Effector CD4-positive, alpha-beta T cell (primary cell): ENCODE data around the gene ACOX2.

Experiments used
- DNase-seq: peaks from one replicate; pipeline ENCODE4 v3.0.0-alpha.2; 2020

ACOX2 gene

DNA sequence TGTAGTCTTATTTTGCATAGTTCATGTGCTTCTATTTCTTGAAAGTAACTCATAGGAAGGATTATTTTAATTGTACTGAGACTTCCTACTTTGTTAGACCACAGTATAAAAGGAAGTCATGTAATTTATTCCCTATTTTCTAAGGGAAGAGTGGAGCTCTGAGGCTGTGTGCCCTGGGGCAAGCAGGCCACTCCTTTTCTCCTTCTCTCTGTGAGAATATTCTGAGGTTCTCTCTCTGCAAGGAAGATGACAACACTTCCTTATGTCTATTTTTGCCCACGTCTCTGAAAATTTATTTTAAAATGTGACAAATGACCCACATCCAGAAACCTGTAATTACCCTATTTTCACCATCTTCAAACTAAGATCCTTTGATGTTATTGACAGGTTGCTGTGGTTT lies 34.1 kb downstream of the ACOX2 start:
- DNase-seq, result no peak

DNA sequence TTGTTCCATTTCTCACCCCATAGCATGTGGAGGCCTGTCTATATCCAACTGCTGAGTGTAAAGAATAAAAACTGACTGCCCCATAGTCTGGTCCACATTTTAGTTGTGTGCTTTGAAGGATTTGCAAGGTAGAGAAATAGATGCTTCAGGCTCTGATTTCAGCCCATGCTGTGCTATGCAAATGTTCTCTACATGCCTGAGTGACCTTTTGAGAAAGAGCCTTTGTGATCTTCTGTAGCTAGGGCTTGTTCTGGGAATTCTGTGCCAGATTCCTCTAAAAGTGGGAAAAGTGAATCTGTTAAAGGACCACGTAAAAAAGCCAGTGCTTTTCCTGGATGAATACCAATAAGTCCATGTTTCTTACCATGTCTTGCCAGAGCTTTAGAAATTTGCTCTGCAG lies 39.9 kb downstream of the ACOX2 start:
- no peak for DNase-seq

DNA sequence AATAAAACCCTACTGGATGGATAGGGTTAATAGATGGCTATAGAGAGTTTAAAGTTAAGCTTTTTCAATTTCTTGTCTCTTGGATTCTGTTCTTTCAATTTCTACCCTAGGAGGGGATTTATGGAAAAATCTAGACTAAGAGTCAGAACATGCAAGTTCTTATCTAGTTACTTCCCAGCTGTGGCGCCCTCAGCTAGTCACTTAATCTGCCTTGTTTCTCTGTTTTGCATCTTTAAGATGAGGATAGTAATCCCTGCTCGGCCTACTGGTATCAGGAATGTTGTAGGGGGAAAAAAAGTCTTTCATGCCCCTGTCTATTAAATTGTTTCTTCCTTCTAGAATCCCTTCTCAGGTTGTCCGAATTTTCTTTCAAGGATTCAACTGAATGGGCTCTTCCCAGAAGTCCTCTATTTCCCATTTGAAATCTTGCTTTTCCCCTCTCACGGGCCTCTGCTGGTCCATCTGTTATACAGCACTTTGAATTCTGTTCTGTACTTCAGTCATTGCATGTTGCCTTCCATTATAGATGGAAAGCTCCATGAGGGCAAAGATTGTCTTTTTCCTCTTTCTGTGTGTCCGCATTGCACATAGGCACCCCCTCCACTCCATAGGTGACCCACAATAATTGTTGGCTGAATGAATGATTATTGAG lies 40.7 kb downstream of the ACOX2 start:
- DNase-seq, result no peak

DNA sequence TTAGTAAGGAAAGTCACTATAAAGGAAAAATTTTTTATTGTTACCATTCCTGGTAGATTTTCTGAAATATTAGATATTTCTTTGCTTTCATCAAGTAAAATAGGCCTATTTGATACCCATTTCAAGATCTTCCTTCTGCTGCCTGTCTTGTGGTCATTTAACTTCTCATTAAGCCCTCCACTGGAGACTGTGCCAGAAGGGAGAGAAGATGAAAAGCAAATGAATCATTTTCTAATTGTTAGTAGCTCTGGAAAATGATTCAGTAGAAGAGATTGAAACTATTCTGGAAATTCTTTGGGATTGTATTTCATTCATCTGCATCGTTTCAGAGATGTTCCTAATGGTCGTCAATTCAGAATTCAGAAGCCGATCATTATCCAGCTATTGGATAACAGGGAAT lies 41.9 kb downstream of the ACOX2 start:
- DNase-seq, result no peak

DNA sequence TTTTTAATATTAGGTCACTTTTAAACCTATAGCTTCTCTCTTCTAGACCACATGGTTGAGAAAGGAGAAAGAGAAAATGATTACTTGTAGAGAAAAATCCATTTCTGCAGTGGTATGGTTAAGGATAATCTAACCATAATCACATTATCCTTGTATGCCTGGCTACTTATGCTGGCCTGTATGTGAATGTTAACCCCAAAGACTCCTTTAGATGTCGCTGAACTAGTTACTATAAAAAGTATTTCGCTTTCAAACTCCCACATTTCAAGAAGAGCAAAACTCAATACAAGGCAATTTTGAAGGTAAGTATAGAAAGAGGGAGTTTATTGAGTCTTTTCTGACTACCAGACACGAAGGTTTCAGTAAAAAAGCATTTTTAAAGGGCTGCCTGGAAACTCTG lies 42.9 kb downstream of the ACOX2 start:
- no peak for DNase-seq

DNA sequence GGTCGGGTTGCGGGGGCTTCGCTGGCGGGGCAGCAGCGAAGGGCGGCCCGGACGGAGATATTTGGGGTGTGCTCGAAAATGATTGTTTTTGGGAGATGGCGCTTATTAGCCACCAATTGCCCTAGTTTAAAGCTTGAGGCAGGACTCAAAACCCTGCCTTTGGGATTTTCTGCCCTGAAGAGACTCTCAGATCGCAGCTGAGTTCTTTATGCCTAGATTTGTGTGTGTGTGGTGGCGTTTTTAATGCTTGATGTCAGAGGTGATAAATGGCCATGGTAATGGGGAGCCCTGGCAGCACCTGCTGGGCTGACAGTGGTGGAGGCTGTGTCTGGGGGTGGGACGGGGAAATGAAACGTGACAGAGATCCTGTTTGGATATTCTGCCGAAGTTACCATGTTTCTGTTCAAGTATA lies 44.5 kb downstream of the ACOX2 start:
- no peak for DNase-seq

DNA sequence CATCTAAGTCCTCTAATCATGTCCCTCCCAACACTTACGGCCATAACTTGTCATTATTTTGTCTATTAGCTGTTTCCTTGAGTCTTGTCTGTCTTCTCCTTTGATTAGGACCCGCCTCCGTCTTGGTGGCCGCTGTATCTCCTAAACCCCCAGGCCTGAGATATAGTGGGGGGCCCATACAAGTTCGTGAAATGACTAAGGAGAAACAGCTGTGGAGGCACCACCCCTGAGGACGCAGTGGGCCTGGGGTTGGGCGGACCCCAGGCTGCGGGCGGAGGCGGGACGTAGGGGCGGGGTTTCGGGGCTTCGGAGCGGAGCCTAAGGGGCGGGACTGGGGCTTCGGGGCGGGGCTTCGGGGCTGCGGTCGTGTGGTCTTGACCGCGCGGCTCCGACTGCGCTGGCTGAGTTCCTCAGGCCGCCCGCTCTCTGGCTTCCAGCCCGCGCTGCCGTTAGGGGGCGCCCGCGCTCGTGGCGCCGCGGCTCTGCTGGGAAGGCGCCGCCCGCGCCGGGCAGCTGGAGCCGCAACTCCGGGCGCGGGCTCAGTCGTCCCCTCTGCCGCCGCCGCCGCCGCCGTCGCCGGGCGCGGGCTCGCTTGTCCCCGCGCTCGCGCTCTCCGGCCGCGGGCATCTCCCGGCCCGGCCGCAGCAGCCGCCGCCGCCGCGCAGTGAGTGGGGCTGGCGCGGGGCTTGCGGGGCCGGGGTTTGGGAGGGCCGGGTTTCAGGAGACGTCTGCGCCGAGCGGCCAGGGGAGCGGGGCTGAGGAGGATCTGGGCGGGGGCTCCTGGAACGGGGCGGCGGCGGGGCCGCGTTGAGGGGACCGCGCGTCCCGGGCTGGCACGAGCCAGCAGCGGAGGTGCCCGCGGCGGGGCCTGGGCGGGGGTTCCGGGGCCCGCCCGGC lies 45.2 kb downstream of the ACOX2 start, which contains the start of gene KCTD6:
Gene KCTD6 (plus strand): TSS at position 591 of the 897 bp plus-strand sequence. CDS start 6,660 bp downstream, outside the sequence.
- DNase-seq, result peak; percentile 75

DNA sequence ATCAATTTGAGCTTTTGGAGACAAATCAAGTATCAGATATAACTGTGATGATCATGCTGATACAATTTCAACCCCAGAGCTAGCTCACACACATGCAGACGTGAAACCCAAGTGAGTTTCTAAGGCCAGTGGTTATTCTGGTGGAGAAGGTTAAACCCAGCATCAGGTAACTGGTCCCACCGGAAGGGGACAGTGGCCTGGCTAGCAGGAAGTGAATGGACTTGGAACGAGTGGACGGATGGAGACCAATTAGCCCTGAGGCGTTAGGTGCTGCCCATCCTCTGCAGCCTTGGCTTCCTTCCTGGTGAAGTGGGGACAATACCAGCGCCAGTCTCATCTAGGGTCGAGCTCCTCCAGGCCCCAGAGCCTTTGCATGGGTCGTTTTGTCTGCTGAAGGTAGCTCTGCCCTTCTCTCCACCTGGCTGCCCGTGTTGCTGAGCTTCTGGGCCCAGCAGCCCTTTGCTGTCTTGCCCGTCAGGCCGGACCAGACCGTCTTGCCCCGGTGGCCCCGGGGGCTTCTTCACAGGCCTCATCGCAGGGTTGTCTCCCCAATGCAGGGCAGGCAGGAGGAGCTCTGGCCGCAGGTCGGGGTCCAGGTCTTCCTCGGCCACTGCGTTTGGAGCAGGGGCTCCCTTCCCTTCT lies 46.0 kb downstream of the ACOX2 start:
- DNase-seq, result no peak

DNA sequence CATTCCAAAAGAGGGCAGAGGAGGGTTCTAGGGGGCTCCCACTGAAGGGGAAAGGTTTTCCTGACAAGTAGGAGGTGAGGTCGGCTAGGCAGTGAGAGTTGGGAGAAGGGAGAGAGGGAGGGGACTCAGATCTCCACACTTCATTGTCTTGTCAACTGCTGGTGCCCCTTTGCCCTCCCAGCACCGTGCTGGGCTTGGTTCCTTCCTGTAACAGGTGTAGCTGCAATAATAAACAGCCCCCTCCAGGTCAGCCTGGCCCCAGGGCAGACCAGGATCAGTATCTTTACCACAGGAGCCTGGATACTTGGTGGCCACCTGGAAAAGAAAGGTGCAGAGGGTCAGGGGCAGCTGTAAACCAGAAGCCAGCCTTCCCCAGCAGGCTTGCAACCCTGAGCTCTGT lies 48.0 kb downstream of the ACOX2 start:
- no peak for DNase-seq

DNA sequence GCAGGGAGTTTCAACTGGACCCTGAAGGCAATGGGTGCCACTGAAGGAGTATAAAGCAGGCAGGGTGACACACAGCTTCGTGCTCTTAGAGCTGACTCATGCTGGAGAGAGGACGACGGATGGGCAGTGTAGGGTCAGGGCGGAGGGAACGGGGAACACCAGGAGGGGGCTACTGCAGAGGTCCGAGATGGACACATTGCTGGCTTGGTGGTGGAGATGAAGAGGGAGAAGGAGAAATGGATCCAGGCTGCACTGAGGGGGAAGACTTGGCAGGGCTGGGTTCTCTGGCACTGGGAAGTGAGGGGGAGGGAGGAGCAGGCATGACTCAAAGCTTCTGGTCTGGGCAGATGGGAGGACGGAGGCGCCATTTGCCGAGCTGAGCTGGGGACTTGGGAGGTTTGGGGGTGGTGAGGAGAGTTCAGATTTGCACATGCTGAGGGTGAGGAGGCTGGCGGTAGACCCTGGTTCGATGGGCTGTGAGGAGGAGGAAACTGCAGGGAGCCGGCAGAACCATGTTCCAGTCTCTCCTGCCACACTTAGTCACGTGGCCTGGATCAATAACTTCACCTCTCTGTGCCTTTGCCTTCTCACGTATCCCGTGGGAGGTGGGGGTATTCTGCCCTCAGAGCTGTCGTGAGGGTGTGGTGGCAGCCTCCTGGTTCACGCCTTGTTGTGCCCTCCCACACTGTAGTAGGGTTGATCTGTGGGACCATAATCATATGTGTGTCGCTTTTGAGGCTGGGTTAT lies 49.7 kb downstream of the ACOX2 start:
- DNase-seq, result no peak

DNA sequence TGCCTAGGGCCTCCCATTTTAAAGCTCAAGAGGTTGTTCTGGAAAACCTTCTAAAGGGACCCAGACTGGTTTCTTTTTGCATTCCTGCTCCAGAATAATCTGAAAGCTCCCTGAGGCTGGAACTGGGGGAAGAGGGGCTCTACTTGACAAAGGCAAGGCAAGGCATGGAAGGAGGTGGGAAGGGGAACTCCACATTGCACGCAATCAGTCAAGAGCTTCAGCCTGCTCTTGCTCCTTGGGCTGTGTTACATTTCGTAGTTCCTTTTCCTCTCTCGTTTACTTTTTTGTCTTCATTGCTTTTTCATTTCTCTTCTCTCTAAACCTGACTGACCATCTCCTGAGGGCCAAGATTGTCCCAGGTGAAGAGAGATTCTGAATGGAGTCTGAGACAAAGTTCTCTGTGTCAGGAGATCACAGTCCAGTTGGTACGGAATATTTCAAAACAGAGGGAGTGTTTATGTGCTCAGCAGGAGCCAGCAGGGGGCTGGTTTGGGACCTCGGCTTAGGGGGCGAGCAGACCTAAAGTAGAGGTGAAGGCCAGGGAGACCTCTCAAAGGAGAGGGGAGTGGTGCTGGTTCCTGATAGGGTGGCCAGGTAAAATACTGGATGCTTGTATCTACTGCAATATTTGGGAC lies 51.1 kb downstream of the ACOX2 start:
- DNase-seq, result no peak

DNA sequence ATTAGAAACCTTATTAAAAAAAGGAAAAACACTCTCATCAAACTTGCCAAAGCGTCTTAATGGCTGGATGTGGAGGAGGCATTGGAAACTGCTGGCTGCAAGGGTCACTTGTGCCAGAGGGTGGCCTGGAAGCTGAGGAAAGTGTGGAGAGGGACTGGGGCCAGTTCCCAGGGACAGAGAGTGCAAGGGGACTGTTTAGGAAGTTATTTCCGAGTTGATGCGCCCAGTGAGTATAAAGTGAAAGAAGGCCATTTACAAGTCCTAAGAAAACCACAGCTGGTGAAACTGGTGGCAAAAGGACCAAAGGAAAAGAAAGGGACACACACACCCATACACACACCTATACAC lies 52.3 kb downstream of the ACOX2 start:
- no peak for DNase-seq

DNA sequence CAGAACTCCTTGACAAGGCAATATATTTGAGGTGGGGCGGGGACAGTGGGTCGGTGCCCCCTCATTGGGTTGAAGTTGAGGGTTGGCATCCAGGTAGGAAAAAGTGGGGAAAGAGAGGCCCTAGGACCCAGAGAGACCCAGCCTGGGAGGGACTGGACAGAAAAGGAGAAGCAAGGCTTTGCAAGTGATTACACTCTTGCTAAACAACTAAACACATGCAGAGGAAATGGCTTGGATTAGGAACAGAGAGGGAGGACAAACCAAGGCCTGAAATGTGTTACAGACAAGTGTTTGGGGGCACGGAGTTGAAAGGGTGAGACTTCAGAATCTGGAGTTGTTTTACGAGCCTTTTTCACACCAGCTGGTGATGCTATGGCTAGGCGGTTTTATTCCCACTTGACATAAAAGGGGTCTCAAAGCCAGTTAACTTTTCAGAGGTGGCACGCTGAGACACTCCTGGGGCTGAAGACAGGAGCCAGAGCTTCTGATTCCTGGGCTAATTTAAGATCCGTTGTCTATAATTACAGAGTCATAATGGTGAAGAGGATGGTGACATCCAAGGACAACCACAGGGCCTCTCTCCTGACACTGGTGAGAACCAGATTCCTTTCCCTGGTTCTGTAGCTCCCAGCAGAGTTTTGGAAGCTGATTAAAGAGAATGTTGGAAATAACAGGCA lies 52.8 kb downstream of the ACOX2 start:
- no peak for DNase-seq

DNA sequence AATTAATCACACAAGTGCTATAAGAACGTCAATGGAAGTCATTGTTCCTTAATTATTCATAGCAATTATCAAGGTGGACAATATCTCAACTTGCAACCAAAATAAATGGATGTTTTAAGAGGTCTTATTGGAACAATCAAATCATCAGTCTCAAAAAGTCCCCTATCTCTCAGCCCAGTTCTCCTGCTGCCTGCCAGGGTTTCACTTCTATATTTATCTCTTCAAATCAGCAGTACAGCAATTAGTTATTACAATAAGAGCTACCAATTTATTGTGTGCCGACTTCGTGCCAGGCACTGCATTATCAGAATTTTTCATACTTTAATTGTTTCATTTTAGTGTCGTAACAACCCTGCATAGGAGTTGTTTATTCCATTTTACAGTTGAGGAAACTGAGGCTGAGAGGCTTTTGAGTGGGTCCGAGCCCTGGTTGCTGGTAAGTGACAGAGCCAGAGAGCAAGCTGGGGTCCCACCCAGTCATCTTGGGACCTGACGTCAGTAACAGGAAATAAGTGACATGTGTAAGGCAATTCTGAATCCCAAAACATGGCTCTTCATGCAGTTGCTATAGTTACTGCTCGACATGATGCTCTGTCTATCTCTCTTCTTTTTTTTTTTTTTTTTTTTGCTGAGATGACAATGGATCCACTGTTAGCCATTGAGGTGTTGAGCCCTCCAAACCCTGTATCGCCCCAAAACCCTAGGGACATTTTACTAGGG lies 53.9 kb downstream of the ACOX2 start:
- no peak for DNase-seq

DNA sequence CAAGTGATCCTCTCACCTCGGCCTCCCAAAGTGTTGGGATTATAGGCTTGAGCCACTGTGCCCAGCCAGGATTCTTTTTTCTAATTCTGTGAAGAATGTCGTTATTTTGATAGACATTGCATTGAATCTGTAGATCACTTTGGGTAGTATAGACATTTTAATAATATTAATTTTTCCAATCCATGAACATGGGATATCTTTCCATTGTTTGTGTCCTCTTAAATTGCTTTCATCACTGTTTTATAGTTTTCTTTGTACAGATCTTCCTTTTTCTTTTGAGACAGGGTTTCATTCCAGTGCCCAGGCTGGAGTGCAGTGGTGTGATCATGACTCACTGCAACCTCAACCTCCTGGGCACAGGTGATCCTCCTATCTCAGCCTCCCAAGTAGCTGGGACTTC lies 56.7 kb downstream of the ACOX2 start:
- no peak for DNase-seq

DNA sequence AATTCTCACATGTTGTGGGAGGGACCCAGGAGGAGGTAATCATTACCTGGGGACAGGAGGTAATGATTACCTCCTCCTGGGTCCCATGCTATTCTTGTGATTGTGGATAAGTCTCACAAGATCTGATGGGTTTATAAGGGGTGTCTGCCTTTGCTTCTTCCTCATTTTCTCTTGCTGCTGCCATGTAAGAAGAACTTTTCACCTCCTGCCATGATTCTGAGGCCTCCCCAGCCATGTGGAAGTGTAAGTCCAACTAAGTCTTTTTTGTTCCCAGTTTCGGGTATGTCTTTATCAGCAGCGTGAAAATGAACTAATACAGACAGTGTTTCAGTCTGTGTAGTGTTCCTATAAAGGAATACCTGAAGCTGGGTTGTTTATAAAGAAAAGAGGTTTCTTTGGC lies 58.2 kb downstream of the ACOX2 start:
- no peak for DNase-seq

DNA sequence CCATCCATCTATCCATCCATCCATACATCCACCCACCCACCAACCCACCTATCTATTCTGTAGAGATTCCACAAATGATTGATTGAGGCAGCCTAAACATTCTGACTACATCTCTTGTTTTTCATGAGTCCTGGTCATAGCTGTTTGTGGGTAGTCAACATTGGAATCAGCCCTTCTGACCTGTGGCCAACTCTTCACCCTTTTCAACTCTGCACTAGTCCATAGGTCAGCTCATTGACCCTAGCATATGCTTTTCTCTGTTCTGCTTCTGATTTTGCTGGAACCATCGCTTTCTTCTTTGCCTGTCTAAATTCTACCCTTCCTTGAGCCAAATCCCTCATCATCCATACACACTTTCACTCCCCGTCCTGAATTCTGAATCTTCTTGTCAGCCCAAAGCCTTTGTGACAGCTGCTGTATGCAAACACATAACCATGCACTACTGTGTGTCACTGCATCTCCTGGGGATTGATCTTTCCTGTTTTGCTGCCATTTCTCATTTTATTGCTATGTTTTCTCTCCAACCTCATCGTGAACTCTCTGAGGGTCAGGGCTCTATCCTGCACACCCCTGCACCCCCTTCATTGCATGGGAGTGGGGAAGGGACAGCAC lies 61.9 kb downstream of the ACOX2 start:
- no peak for DNase-seq

DNA sequence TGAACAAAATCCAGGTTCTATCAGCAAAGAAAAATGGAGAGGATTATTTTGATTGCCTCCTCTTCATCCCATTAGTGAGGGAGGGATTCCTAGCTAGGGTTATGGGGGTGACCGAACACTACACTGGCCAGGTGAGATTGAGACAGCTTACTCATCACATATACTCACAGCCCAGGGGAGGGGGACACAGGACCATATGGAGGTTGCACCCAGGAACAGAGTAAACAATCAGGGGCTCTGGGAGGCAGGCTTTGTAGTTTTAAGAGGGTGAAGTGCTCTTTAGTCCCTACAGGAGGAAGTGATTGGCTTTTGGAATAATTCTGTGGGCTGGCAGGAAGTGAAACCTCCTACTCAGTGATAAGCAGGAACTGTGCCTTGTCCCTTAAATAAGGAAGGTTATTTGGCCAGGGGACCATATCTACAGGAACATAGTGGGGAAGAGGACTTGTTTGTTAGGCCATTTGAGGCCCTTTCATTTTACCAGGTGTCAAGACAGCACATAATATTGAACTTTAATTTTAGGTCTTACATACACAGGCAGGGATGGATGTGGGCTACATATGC lies 62.6 kb downstream of the ACOX2 start:
- no peak for DNase-seq

DNA sequence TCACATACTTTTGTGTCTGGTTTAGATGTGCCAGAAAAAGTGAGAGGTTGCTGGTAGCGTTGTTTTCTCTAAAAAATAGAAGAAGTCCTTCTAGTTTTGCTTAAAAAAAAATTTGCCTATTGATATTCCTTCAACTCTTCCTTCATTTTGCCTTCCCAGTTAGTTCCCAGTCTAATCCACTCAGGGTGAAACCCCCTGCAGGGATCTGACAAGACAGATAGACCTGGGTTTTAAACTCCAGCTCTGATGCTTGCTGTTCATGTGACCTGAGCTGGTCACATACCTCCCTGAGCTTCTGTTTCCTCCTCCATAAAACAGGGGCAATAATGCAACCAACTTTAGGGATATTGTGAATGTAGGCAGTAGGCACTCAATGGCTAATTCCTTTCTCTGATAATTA lies 63.7 kb downstream of the ACOX2 start:
- no peak for DNase-seq
